Measurements from ENCODE around the gene ARHGEF11.

The ARHGEF11 gene

GRCh38 chr1:156909671-156910070, 135.9 kb downstream of the ARHGEF11 start:
- Histone ChIP-seq H3K79me2 (ENCODE audit: insufficient read depth, low read length) (no peaks in the 10 kb centered on the region), H3K36me3 (ENCODE audit: insufficient read depth, low read length) (no peaks in the 10 kb centered on the region), H3K4me1 (ENCODE audit: insufficient read depth, low read length) (peaks cover 3% of the 10 kb centered on the region; the same call in 1 of the 2 replicates), H3K4me3 (ENCODE audit: low read depth in 1 of 2, low read length in 2 of 2) (no peak overlapping the region), H3K9ac (ENCODE audit: low read depth, low read length) (no peak overlapping the region), H3K27ac (ENCODE audit: low read length) (no peak overlapping the region), H4K20me1 (ENCODE audit: insufficient read depth, low read length) (peaks cover 13% of the 10 kb centered on the region), H3K27me3 (ENCODE audit: insufficient read depth, low read length, poor library complexity) (peaks cover 3% of the 10 kb centered on the region), H3K4me2 (ENCODE audit: insufficient read depth, low read length) (no peak overlapping the region), H2AFZ (ENCODE audit: low read depth, low read length) (no peak overlapping the region), H3K9me3 (ENCODE audit: insufficient read depth, low read length, severe bottlenecking) (no peaks in the 10 kb centered on the region)
- no peak for TF ChIP-seq EZH2 (IDR thresholded peaks at IDR 0.05; ENCODE audit: borderline replicate concordance, low read depth, low read length, severe bottlenecking)
- TF ChIP-seq, protein P1, sequence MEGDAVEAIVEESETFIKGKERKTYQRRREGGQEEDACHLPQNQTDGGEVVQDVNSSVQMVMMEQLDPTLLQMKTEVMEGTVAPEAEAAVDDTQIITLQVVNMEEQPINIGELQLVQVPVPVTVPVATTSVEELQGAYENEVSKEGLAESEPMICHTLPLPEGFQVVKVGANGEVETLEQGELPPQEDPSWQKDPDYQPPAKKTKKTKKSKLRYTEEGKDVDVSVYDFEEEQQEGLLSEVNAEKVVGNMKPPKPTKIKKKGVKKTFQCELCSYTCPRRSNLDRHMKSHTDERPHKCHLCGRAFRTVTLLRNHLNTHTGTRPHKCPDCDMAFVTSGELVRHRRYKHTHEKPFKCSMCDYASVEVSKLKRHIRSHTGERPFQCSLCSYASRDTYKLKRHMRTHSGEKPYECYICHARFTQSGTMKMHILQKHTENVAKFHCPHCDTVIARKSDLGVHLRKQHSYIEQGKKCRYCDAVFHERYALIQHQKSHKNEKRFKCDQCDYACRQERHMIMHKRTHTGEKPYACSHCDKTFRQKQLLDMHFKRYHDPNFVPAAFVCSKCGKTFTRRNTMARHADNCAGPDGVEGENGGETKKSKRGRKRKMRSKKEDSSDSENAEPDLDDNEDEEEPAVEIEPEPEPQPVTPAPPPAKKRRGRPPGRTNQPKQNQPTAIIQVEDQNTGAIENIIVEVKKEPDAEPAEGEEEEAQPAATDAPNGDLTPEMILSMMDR (IDR thresholded peaks at IDR 0.05; ENCODE audit: borderline replicate concordance, extremely low read depth, low read length, poor library complexity, severe bottlenecking): no peak
- ATAC-seq (ENCODE audit: insufficient read depth, low read depth): no peak
- no peak for DNase-seq

DNA sequence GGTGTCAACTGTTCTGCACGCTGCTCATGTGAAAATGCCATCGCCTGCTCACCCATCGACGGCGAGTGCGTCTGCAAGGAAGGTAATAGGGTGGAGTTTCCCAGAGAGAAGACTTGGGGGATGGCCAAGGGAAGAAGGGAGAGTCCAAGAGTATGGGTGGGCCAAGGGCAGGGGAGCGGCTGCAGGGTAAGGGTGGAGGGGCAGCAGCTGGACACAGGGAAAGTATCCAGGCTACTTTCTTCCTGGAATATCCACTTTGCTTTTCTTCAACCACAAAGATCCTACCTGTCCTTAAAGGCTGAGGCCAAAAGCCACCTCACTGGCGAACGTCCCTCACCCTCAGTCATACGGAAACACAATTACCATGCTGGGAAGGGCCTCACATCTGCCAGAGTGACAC, 136.6 kb downstream of the ARHGEF11 start:
- Histone ChIP-seq H2AFZ (ENCODE audit: low read depth, low read length) (no peak overlapping the region), H3K4me2 (ENCODE audit: insufficient read depth, low read length) (no peak overlapping the region), H3K27me3 (ENCODE audit: insufficient read depth, low read length, poor library complexity) (peaks cover 8% of the 10 kb centered on the region), H3K79me2 (ENCODE audit: insufficient read depth, low read length) (no peaks in the 10 kb centered on the region), H3K9ac (ENCODE audit: low read depth, low read length) (no peak overlapping the region), H3K9me3 (ENCODE audit: insufficient read depth, low read length, severe bottlenecking) (no peaks in the 10 kb centered on the region), H3K4me3 (ENCODE audit: low read depth in 1 of 2, low read length in 2 of 2) (no peak overlapping the region), H3K27ac (ENCODE audit: low read length) (no peak overlapping the region), H4K20me1 (ENCODE audit: insufficient read depth, low read length) (peaks cover 13% of the 10 kb centered on the region), H3K36me3 (ENCODE audit: insufficient read depth, low read length) (no peaks in the 10 kb centered on the region), H3K4me1 (ENCODE audit: insufficient read depth, low read length) (peaks cover 3% of the 10 kb centered on the region; the same call in 1 of the 2 replicates)
- TF ChIP-seq, protein P1 (IDR thresholded peaks at IDR 0.05; ENCODE audit: borderline replicate concordance, extremely low read depth, low read length, poor library complexity, severe bottlenecking): no peak
- no peak for TF ChIP-seq EZH2 (IDR thresholded peaks at IDR 0.05; ENCODE audit: borderline replicate concordance, low read depth, low read length, severe bottlenecking)
- no peak for ATAC-seq (ENCODE audit: insufficient read depth, low read depth)
- no peak for DNase-seq

DNA sequence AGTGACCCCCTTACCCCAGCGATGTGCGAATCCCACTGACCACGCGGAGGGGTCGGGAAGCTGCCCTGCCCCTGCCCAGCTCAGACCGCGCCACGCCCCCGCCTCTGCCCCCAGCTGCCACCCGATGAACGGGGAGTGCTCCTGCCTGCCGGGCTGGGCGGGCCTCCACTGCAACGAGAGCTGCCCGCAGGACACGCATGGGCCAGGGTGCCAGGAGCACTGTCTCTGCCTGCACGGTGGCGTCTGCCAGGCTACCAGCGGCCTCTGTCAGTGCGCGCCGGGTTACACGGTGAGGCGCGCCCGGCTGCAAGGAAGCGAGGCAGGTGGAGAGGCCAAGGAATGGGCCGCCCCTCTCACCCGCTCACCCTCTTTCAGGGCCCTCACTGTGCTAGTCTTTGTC, 137.0 kb downstream of the ARHGEF11 start:
- Histone ChIP-seq H3K4me1 (ENCODE audit: insufficient read depth, low read length) (peaks cover 3% of the 10 kb centered on the region; the same call in 1 of the 2 replicates), H3K9me3 (ENCODE audit: insufficient read depth, low read length, severe bottlenecking) (no peaks in the 10 kb centered on the region), H3K9ac (ENCODE audit: low read depth, low read length) (no peak overlapping the region), H3K4me3 (ENCODE audit: low read depth in 1 of 2, low read length in 2 of 2) (no peak overlapping the region), H3K27ac (ENCODE audit: low read length) (no peak overlapping the region), H3K4me2 (ENCODE audit: insufficient read depth, low read length) (no peak overlapping the region), H2AFZ (ENCODE audit: low read depth, low read length) (no peak overlapping the region), H3K27me3 (ENCODE audit: insufficient read depth, low read length, poor library complexity) (peaks cover 11% of the 10 kb centered on the region), H4K20me1 (ENCODE audit: insufficient read depth, low read length) (peaks cover 13% of the 10 kb centered on the region), H3K79me2 (ENCODE audit: insufficient read depth, low read length) (no peaks in the 10 kb centered on the region), H3K36me3 (ENCODE audit: insufficient read depth, low read length) (no peaks in the 10 kb centered on the region)
- no peak for ATAC-seq (ENCODE audit: insufficient read depth, low read depth)
- TF ChIP-seq, protein P1 (IDR thresholded peaks at IDR 0.05; ENCODE audit: borderline replicate concordance, extremely low read depth, low read length, poor library complexity, severe bottlenecking): no peak
- TF ChIP-seq EZH2 (IDR thresholded peaks at IDR 0.05; ENCODE audit: borderline replicate concordance, low read depth, low read length, severe bottlenecking): no peak
- DNase-seq: no peak

Measured in DND-41 (cell line).